Muscle of arm (tissue), 14 donors: ENCODE results near the gene TNFRSF25. TPM values are rescaled to one million over a fixed set of nuclear protein-coding genes. Genes with fewer than 3 reads are reported as not detected.

ENCODE experiments used
- DNase-seq: peaks from one replicate; pipeline ENCODE4 v3.0.0-alpha.2; 2013
- long read RNA-seq, 11 donors: transcript quantifications; one replicate each; lab custom pipeline, GENCODE V29; 2026
- polyA plus RNA-seq, 12 donors: library from polyadenylated mRNA; unstranded; fragments of 120-200 nt; gene quantifications; one replicate each; pipeline ENCODE4 v1.2.1, GENCODE V29; 2013; ENCODE audit not compliant: insufficient read length in 12 of 12

Gene TNFRSF25
- 10 to 100 TPM in 4 of 12 donors, 1 to 10 TPM in 7, not detected in 1; 4.6 to 57.6 (median 8.7) TPM for polyA plus RNA-seq
- long read RNA-seq, donor 1, partial matches to known transcripts, result 14 of 23 reads
- long read RNA-seq, donor 1, other reads (novel, unspliced or antisense), result 0 of 23 reads
- long read RNA-seq, donor 2, result 0 reads
- long read RNA-seq, donor 3, partial matches to known transcripts, result 0 of 1 reads
- long read RNA-seq, donor 3, other reads (novel, unspliced or antisense), result 0 of 1 reads
- long read RNA-seq, donor 4, partial matches to known transcripts, result 0 of 1 reads
- long read RNA-seq, donor 4, other reads (novel, unspliced or antisense), result 0 of 1 reads
- long read RNA-seq, donor 5, partial matches to known transcripts, result 10 of 16 reads
- long read RNA-seq, donor 5, other reads (novel, unspliced or antisense), result 0 of 16 reads
- long read RNA-seq, donor 6, partial matches to known transcripts, result 0 of 1 reads
- long read RNA-seq, donor 6, other reads (novel, unspliced or antisense), result 0 of 1 reads
- long read RNA-seq, donor 7, partial matches to known transcripts, result 0 of 1 reads
- long read RNA-seq, donor 7, other reads (novel, unspliced or antisense), result 0 of 1 reads
- long read RNA-seq, donor 8, partial matches to known transcripts, result 0 of 10 reads
- long read RNA-seq, donor 8, other reads (novel, unspliced or antisense), result 0 of 10 reads
- long read RNA-seq, donor 9, result 0 reads
- long read RNA-seq, donor 10, partial matches to known transcripts, result 0 of 1 reads
- long read RNA-seq, donor 10, other reads (novel, unspliced or antisense), result 0 of 1 reads
- long read RNA-seq, donor 11, partial matches to known transcripts, result 0 of 1 reads
- long read RNA-seq, donor 11, other reads (novel, unspliced or antisense), result 0 of 1 reads

GRCh38 chr1:6466023-6466422, at the start of gene TNFRSF25:
TNFRSF25 (minus strand) TSS chr1:6466173; CDS start chr1:6466107, 66 bp downstream.
- DNase-seq, result no peak

- DNase-seq, result no peak
Observed at GRCh38 chr1:6515771-6516170, 49.8 kb upstream of the TNFRSF25 start.

- no peak for DNase-seq
Observed at GRCh38 chr1:6513320-6513801, 47.4 kb upstream of the TNFRSF25 start.

GRCh38 chr1:6512908-6513280, 46.9 kb upstream of the TNFRSF25 start:
- no peak for DNase-seq

- DNase-seq, result no peak
Observed at GRCh38 chr1:6512245-6512907, 46.4 kb upstream of the TNFRSF25 start.

- DNase-seq, result no peak
Observed at GRCh38 chr1:6511561-6512244, 45.7 kb upstream of the TNFRSF25 start.

- no peak for DNase-seq
Observed at GRCh38 chr1:6511056-6511455, 45.1 kb upstream of the TNFRSF25 start.

- DNase-seq, result no peak
Observed at GRCh38 chr1:6510493-6510892, 44.5 kb upstream of the TNFRSF25 start.

- DNase-seq, result no peak
Observed at GRCh38 chr1:6509919-6510291, 43.9 kb upstream of the TNFRSF25 start.

GRCh38 chr1:6509220-6509918, 43.4 kb upstream of the TNFRSF25 start:
- DNase-seq, result no peak

GRCh38 chr1:6508816-6509189, 42.8 kb upstream of the TNFRSF25 start:
- no peak for DNase-seq

GRCh38 chr1:6508154-6508815, 42.3 kb upstream of the TNFRSF25 start:
- DNase-seq, result no peak

- no peak for DNase-seq
Observed at GRCh38 chr1:6507461-6507911, 41.5 kb upstream of the TNFRSF25 start.

- no peak for DNase-seq
Observed at GRCh38 chr1:6507037-6507428, 41.1 kb upstream of the TNFRSF25 start.

- DNase-seq, result no peak
Observed at GRCh38 chr1:6506210-6507036, 40.5 kb upstream of the TNFRSF25 start.

- no peak for DNase-seq
Observed at GRCh38 chr1:6505367-6506209, 39.6 kb upstream of the TNFRSF25 start.

- no peak for DNase-seq
Observed at GRCh38 chr1:6504887-6505286, 38.9 kb upstream of the TNFRSF25 start.

- no peak for DNase-seq
Observed at GRCh38 chr1:6503884-6504602, 38.1 kb upstream of the TNFRSF25 start.
